NCI-H2171 (cell line): Measurements from ENCODE around the gene ARPC2.

Experiments used
- DNase-seq: peaks from one replicate; lab custom pipeline; 2025; lab: John Stamatoyannopoulos, UW

The ARPC2 gene

GRCh38 chr2:218255446-218255845, 38.5 kb downstream of the ARPC2 start:
- no peak for DNase-seq

DNA sequence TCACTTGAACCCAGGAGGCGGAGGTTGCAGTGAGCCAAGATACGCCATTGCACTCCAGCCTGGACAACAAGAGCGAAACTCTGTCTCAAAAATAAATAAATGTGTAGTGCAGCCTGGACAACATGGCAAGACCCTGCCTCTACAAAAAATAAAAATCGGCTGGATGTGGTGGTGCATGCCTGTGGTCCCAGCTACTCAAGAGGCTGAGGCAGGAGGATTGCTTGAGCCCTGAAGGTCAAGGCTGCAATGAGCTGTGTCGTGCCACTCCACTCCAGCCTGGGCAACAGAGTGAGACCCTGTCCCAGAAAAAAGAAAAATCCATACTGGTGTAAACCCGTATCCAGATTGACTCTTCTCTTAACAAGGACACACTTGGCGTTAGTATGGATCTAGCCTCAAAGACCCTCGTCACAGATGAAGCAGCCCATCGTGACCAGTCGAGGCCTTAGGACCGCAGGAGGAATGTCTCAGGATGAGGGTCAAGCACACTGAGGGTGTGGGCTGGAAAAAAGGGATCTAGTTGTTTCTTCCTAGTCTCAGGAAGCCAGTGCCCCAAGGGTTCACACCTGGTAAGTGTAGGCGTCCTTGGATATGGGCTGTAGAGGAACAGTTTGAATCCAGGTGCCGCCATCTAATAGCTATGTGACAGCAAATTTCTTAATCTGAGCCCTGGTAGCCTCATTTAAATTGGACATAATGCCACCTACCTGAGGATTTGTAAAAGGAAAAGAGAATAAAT, 39.8 kb downstream of the ARPC2 start:
- DNase-seq = no peak

GRCh38 chr2:218257390-218257981, 40.5 kb downstream of the ARPC2 start:
- no peak for DNase-seq

GRCh38 chr2:218259099-218259961, 42.3 kb downstream of the ARPC2 start:
- DNase-seq = no peak

DNA sequence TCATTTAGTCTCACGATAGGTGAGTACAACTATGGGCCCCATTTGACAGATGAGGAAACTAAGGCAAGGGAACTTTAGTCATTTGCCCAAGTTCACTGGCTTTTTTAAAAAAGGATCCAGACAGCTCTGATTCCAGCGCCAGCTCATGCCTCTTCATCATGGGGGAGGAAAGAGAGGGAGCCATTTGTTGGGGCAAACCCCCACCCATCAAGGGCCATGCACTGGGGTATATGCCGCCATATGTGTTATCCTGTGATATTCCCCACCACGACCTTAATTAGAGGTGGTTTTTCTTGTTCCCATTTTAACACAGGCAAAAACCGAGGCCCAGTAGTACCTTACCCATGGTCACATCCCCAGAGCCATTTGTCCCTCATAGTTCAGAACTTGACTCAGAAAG, 43.2 kb downstream of the ARPC2 start:
- no peak for DNase-seq

DNA sequence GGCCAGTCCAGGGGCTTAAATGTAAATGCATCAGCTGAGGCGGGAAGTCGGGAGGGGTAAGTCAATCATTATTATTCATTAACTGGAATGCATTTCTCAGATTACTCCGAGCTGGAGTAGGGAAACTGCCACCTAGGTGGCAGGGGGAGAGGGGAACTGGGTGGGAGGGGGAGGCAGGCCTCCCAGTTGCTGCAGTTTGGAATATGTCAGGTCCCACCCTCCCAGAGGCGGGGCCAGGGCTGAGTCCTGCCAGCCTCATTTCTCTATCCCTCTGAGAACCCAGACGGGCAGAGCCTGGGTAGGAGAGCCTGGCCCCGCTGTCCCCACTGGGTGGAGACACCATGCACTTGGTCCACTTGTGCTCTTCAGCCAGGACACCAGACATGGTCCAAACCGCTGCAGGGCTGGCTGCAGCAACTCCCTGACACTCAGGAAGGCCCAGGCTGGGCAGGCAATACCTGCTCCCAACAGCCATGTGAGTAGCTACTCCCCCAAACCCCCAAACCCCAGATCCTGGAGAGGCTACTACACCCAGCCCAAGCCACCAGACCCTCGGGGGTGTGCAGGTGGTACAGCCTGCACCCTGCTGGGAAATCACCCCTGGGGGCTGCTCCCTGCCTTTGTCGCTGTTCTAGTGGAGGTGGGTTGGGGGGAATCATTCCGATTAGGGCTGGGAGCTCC, 43.9 kb downstream of the ARPC2 start, which contains the start of gene GPBAR1:
TSS of gene GPBAR1 (plus strand) at position 274 of the 681 bp plus-strand sequence. CDS start 1,710 bp downstream, outside the sequence.
- DNase-seq = no peak

- DNase-seq = peak; percentile 5
Measured at GRCh38 chr2:218261423-218262236, 44.6 kb downstream of the ARPC2 start.

DNA sequence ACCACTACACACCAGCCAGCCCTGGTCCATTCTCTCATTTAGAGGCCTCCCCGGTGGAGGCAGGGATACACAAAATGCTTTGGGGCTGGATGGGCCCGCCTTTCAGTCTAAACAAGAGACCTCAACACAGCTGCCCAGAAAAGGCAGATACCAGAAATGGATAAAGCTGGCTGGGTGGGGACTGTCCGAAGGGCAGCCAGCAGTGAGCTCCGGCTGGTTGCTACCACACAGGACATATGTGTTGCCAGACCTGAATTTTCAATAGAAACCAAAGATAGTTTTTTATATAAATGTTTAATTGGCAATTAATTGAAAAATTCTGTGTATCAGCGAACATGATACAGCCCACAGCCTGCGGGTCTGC, 45.2 kb downstream of the ARPC2 start:
- DNase-seq = no peak

GRCh38 chr2:218262631-218263586, 45.9 kb downstream of the ARPC2 start:
- DNase-seq = no peak

DNA sequence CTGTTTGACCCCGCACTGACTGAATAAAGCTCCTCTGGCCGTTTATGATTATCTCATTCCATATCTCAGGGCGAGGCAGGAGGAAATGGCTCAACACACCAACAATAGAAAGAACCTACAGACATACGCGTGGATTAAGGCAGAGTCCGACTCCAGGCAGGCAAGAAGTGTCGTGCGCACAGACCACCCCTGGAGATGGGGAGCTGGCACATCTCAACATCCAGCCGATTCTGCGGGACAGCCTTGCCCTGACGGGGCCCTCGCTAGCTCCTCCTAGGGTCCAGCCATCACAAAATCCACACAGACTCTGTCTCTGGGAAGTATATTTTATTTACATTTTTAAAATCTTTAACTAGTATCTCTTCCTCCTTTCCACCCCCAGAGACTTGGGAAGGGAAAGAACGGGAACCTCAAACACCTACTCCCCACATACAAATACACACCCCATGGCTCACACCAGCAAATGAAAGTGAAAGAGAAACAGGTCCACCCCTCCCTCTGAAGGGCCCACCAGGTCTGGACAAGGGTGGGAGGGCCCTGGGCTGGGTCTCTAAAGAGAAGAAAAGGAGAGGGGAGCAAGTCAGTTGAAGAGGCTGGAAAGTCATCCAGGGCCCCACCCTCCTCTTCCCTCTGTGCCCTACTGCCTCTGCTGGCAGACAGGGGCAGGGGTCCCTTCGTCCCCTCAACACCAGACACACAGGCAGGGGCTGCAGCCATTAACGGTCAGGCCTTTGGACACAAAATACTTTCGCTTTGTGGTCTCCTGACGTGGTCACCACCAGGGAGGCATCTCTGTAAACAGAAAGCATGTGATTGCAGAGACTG, 47.0 kb downstream of the ARPC2 start:
- no peak for DNase-seq

- no peak for DNase-seq
Measured at GRCh38 chr2:218264773-218265561, 48.0 kb downstream of the ARPC2 start.

DNA sequence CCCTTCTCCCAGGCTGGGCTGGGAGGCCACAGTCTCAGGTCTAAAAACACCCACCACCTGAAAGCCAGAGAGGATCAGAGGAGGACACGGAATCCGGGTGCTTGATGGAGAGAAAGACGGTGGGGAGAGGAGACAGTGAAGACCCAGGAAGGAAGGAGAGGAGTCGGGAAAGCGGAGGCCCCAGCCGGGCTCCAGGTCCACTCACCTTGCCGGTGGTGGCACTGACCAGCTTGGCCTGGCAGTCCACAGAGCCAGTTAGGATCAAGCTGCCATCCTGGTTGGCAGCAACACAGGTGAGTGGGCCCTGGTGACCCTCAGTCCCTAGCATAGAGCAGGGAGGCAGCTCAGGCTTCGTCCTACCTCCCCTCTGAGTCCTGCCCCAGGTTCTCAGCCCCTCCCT, 48.6 kb downstream of the ARPC2 start:
- no peak for DNase-seq

GRCh38 chr2:218266316-218266979, 49.5 kb downstream of the ARPC2 start:
- no peak for DNase-seq

DNA sequence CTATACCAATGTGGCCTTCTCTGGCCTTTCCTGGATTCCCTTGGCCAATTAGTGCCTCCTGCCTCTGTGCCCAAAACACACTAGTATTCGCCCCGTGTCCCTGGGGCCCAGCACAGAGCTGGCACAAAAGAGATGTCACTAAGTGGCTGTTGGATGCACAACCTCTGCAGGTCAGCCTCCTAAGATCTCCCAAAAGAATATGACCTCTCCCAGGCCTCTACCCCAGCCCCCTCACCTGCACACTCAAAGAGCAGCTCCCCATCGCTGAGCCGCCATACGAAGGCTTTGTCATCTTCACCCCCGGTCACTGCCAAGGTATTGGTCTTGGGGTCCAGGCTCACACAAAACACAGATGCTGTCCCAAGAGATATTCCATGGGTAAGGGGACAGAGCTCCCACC, 50.3 kb downstream of the ARPC2 start:
- no peak for DNase-seq

GRCh38 chr2:218269900-218270720, 53.1 kb downstream of the ARPC2 start, which contains the start of the genes AAMP and PNKD:
Gene AAMP (minus strand): TSS chr2:218270137. CDS start chr2:218270086, 51 bp downstream.
Gene PNKD (plus strand): TSS chr2:218270519. CDS start chr2:218270536, 17 bp downstream.
- DNase-seq = peak; percentile 99

GRCh38 chr2:218270721-218271486, 53.9 kb downstream of the ARPC2 start:
- DNase-seq = no peak
